MM.1S (cell line): Measurements from ENCODE around the gene ABCC9.

ENCODE experiments used
- EZH2 ChIP-seq: fragments of 300-600 bp; sonication (generic); optimal IDR thresholded peaks from 2 replicates; pipeline ENCODE3; 2017; ENCODE audit warnings: low read depth, mild to moderate bottlenecking, antibody characterized with exemption, low read length, mixed read lengths
- TF ChIP-seq, protein P1 (sequence below): fragments of 300-600 bp; sonication (generic); IDR thresholded peaks from 2 replicates; pipeline ENCODE4 v1.5.1; 2016; ENCODE audit warnings: antibody characterized with exemption, low read length, mixed read lengths

DNA sequence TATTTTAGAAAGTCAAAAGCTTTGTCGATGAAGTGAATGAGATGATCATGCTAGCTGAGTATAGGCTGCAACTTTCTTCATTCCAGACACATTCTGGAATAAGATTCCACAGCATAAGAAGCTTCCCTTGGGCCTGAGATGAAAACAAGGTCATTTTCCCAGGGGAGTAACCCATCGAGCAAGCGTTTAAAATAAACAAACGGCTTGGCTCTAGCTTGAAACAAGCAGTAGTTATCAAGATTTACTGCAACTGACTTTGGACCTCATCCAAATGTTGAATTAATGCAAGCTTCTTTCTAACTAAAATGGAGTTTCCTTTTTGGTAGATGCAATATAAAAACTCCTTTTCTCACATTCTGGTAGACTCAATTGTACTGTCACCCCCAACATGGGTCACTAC, 189.7 kb downstream of the ABCC9 start:
- TF ChIP-seq, protein P1, sequence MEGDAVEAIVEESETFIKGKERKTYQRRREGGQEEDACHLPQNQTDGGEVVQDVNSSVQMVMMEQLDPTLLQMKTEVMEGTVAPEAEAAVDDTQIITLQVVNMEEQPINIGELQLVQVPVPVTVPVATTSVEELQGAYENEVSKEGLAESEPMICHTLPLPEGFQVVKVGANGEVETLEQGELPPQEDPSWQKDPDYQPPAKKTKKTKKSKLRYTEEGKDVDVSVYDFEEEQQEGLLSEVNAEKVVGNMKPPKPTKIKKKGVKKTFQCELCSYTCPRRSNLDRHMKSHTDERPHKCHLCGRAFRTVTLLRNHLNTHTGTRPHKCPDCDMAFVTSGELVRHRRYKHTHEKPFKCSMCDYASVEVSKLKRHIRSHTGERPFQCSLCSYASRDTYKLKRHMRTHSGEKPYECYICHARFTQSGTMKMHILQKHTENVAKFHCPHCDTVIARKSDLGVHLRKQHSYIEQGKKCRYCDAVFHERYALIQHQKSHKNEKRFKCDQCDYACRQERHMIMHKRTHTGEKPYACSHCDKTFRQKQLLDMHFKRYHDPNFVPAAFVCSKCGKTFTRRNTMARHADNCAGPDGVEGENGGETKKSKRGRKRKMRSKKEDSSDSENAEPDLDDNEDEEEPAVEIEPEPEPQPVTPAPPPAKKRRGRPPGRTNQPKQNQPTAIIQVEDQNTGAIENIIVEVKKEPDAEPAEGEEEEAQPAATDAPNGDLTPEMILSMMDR: no peak
- no peak for TF ChIP-seq EZH2
